ENCODE results near the gene HMCN1.

Gene HMCN1

GRCh38 chr1:185933580-185933979, 199.4 kb downstream of the HMCN1 start:
- no peak overlapping the region for H4K91ac ChIP-seq (ENCODE audit: low read depth, low read length)
- WGBS (ENCODE audit: extremely low coverage, insufficient coverage, insufficient read length) = no CpG with 5 or more reads among the region's 4 CpGs
- no peaks in the 10 kb centered on the region for H3K79me2 ChIP-seq (ENCODE audit: control insufficient read depth, insufficient read depth, low read length, poor library complexity)
- no peak overlapping the region for H2BK5ac ChIP-seq (ENCODE audit: low read depth, low read length, poor library complexity)
- no peak overlapping the region for H3K4me2 ChIP-seq (ENCODE audit: low read length)
- no peaks in the 10 kb centered on the region for H3K36me3 ChIP-seq (ENCODE audit: control insufficient read depth in 1 of 2, insufficient read depth in 2 of 2, low read length in 2 of 2)
- no peak overlapping the region for H3K14ac ChIP-seq (ENCODE audit: low read length)
- H2AFZ ChIP-seq (ENCODE audit: insufficient read depth, low read length, poor library complexity) = no peak overlapping the region
- H2BK12ac ChIP-seq (ENCODE audit: low read length) = no peak overlapping the region
- no peak overlapping the region for H4K8ac ChIP-seq (ENCODE audit: low read depth, low read length)
- no peaks in the 10 kb centered on the region for H3K4me1 ChIP-seq (ENCODE audit: control insufficient read depth in 1 of 2, insufficient read depth in 2 of 2, low read length in 2 of 2)
- DNase-seq = no peak
- H3K27ac ChIP-seq (ENCODE audit: low read depth, low read length) = no peak overlapping the region
- no peak overlapping the region for H4K12ac ChIP-seq (ENCODE audit: low read depth, low read length)
- no peaks in the 10 kb centered on the region for H3K79me1 ChIP-seq (ENCODE audit: low read length)
- H3K27me3 ChIP-seq (ENCODE audit: insufficient read depth, low read length) = no peaks in the 10 kb centered on the region
- no peak overlapping the region for H3K18ac ChIP-seq (ENCODE audit: low read length)
- no peaks in the 10 kb centered on the region for H3K9me3 ChIP-seq (ENCODE audit: insufficient read depth, low read depth, low read length)
- H2AK5ac ChIP-seq (ENCODE audit: low read length) = no peak overlapping the region
- H3K4me3 ChIP-seq (ENCODE audit: low read depth, low read length) = no peak overlapping the region
- H3K9ac ChIP-seq (ENCODE audit: low read length) = no peak overlapping the region
- no peak overlapping the region for H3K4ac ChIP-seq (ENCODE audit: low read depth, low read length)
- no peak overlapping the region for H2BK120ac ChIP-seq (ENCODE audit: insufficient read depth, low read length, poor library complexity)
- no peak overlapping the region for H3K23ac ChIP-seq (ENCODE audit: low read length)

- Histone ChIP-seq H3K14ac (ENCODE audit: low read length) (no peak overlapping the region), H3K79me1 (ENCODE audit: low read length) (no peaks in the 10 kb centered on the region), H3K18ac (ENCODE audit: low read length) (no peak overlapping the region), H3K4me3 (ENCODE audit: low read depth, low read length) (no peak overlapping the region), H4K8ac (ENCODE audit: low read depth, low read length) (no peak overlapping the region), H3K79me2 (ENCODE audit: control insufficient read depth, insufficient read depth, low read length, poor library complexity) (no peaks in the 10 kb centered on the region), H3K4me2 (ENCODE audit: low read length) (no peak overlapping the region), H3K9ac (ENCODE audit: low read length) (no peak overlapping the region), H2BK12ac (ENCODE audit: low read length) (no peak overlapping the region), H2AK5ac (ENCODE audit: low read length) (no peak overlapping the region), H3K36me3 (ENCODE audit: control insufficient read depth in 1 of 2, insufficient read depth in 2 of 2, low read length in 2 of 2) (no peaks in the 10 kb centered on the region), H3K9me3 (ENCODE audit: insufficient read depth, low read depth, low read length) (no peaks in the 10 kb centered on the region), H2BK120ac (ENCODE audit: insufficient read depth, low read length, poor library complexity) (no peak overlapping the region), H3K4me1 (ENCODE audit: control insufficient read depth in 1 of 2, insufficient read depth in 2 of 2, low read length in 2 of 2) (no peaks in the 10 kb centered on the region), H3K27ac (ENCODE audit: low read depth, low read length) (no peak overlapping the region), H3K23ac (ENCODE audit: low read length) (no peak overlapping the region), H4K12ac (ENCODE audit: low read depth, low read length) (no peak overlapping the region), H2BK5ac (ENCODE audit: low read depth, low read length, poor library complexity) (no peak overlapping the region), H4K91ac (ENCODE audit: low read depth, low read length) (no peak overlapping the region), H3K27me3 (ENCODE audit: insufficient read depth, low read length) (no peaks in the 10 kb centered on the region), H3K4ac (ENCODE audit: low read depth, low read length) (no peak overlapping the region), H2AFZ (ENCODE audit: insufficient read depth, low read length, poor library complexity) (no peak overlapping the region)
- no peak for DNase-seq
- no CpG with 5 or more reads among the region's 5 CpGs for WGBS (ENCODE audit: extremely low coverage, insufficient coverage, insufficient read length)
Observed at GRCh38 chr1:185934476-185935189, 200.4 kb downstream of the HMCN1 start.

GRCh38 chr1:185935360-185935759, 201.2 kb downstream of the HMCN1 start:
- Histone ChIP-seq H4K91ac (ENCODE audit: low read depth, low read length) (no peak overlapping the region), H3K36me3 (ENCODE audit: control insufficient read depth in 1 of 2, insufficient read depth in 2 of 2, low read length in 2 of 2) (no peaks in the 10 kb centered on the region)

GRCh38 chr1:185936641-185937040, 202.4 kb downstream of the HMCN1 start:
- no CpG with 5 or more reads among the region's 1 CpG for WGBS (ENCODE audit: extremely low coverage, insufficient coverage, insufficient read length)

More at GRCh38 chr1:185935360-185935759, 201.2 kb downstream of the HMCN1 start:
- H3K4me2 ChIP-seq (ENCODE audit: low read length) = no peak overlapping the region
- no peaks in the 10 kb centered on the region for H3K9me3 ChIP-seq (ENCODE audit: insufficient read depth, low read depth, low read length)
- H2BK12ac ChIP-seq (ENCODE audit: low read length) = no peak overlapping the region
- no peak overlapping the region for H3K14ac ChIP-seq (ENCODE audit: low read length)
- H3K23ac ChIP-seq (ENCODE audit: low read length) = no peak overlapping the region
- H2AFZ ChIP-seq (ENCODE audit: insufficient read depth, low read length, poor library complexity) = no peak overlapping the region
- no peaks in the 10 kb centered on the region for H3K79me1 ChIP-seq (ENCODE audit: low read length)
- H3K27ac ChIP-seq (ENCODE audit: low read depth, low read length) = no peak overlapping the region
- H3K18ac ChIP-seq (ENCODE audit: low read length) = no peak overlapping the region
- no peaks in the 10 kb centered on the region for H3K79me2 ChIP-seq (ENCODE audit: control insufficient read depth, insufficient read depth, low read length, poor library complexity)
- H2AK5ac ChIP-seq (ENCODE audit: low read length) = no peak overlapping the region
- H3K9ac ChIP-seq (ENCODE audit: low read length) = no peak overlapping the region
- no peak overlapping the region for H3K4ac ChIP-seq (ENCODE audit: low read depth, low read length)
- no peaks in the 10 kb centered on the region for H3K27me3 ChIP-seq (ENCODE audit: insufficient read depth, low read length)
- H4K12ac ChIP-seq (ENCODE audit: low read depth, low read length) = no peak overlapping the region
- DNase-seq = no peak
- no peak overlapping the region for H4K8ac ChIP-seq (ENCODE audit: low read depth, low read length)
- no peak overlapping the region for H3K4me3 ChIP-seq (ENCODE audit: low read depth, low read length)
- H3K4me1 ChIP-seq (ENCODE audit: control insufficient read depth in 1 of 2, insufficient read depth in 2 of 2, low read length in 2 of 2) = no peaks in the 10 kb centered on the region
- H2BK5ac ChIP-seq (ENCODE audit: low read depth, low read length, poor library complexity) = no peak overlapping the region
- no peak overlapping the region for H2BK120ac ChIP-seq (ENCODE audit: insufficient read depth, low read length, poor library complexity)

More at GRCh38 chr1:185936641-185937040, 202.4 kb downstream of the HMCN1 start:
- Histone ChIP-seq H2BK12ac (ENCODE audit: low read length) (no peak overlapping the region), H3K23ac (ENCODE audit: low read length) (no peak overlapping the region), H4K91ac (ENCODE audit: low read depth, low read length) (no peak overlapping the region), H2BK5ac (ENCODE audit: low read depth, low read length, poor library complexity) (no peak overlapping the region), H3K4ac (ENCODE audit: low read depth, low read length) (no peak overlapping the region), H3K9ac (ENCODE audit: low read length) (no peak overlapping the region), H3K14ac (ENCODE audit: low read length) (no peak overlapping the region), H2AFZ (ENCODE audit: insufficient read depth, low read length, poor library complexity) (no peak overlapping the region), H3K27ac (ENCODE audit: low read depth, low read length) (no peak overlapping the region), H3K36me3 (ENCODE audit: control insufficient read depth in 1 of 2, insufficient read depth in 2 of 2, low read length in 2 of 2) (no peaks in the 10 kb centered on the region), H4K8ac (ENCODE audit: low read depth, low read length) (no peak overlapping the region), H2BK120ac (ENCODE audit: insufficient read depth, low read length, poor library complexity) (no peak overlapping the region), H3K79me1 (ENCODE audit: low read length) (no peaks in the 10 kb centered on the region), H3K79me2 (ENCODE audit: control insufficient read depth, insufficient read depth, low read length, poor library complexity) (no peaks in the 10 kb centered on the region), H3K4me1 (ENCODE audit: control insufficient read depth in 1 of 2, insufficient read depth in 2 of 2, low read length in 2 of 2) (no peaks in the 10 kb centered on the region), H3K9me3 (ENCODE audit: insufficient read depth, low read depth, low read length) (no peaks in the 10 kb centered on the region), H3K4me3 (ENCODE audit: low read depth, low read length) (no peak overlapping the region), H3K4me2 (ENCODE audit: low read length) (no peak overlapping the region), H3K18ac (ENCODE audit: low read length) (no peak overlapping the region), H4K12ac (ENCODE audit: low read depth, low read length) (no peak overlapping the region), H2AK5ac (ENCODE audit: low read length) (no peak overlapping the region), H3K27me3 (ENCODE audit: insufficient read depth, low read length) (no peaks in the 10 kb centered on the region)
- no peak for DNase-seq

Data from trophoblast cell (in vitro differentiated cells and primary cell).